HG03565 (cell line): ENCODE measurements around the gene ROBO2.

ENCODE experiments used
- ATAC-seq: cut with Tn5 transposase; IDR thresholded peaks from one replicate; pipeline ENCODE4 v1.9.1; 2021; ENCODE audit warnings: mild to moderate bottlenecking, moderate library complexity; ENCODE audit not compliant: unreplicated experiment

The ROBO2 gene

DNA sequence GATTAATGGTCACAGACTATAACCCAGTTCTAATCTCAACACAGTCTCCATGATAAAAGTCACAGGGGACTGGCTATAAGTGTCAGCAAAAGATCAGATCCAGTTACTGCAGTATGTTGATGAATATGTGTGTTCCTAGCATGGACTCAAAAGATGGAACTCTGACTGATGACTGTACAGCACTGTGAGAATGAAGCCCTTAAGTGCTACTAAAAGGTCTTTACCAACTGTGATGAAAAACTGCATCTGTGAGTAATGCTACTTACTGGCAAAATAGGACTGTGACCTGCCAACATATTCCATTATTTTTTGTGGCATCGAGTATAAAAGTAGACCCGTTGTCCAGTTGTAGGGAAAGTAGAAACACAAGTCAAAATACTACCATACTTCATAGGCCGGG, 284.2 kb downstream of the ROBO2 start:
- no peak for ATAC-seq

GRCh38 chr3:77325280-77325679, 285.4 kb downstream of the ROBO2 start:
- ATAC-seq = no peak

DNA sequence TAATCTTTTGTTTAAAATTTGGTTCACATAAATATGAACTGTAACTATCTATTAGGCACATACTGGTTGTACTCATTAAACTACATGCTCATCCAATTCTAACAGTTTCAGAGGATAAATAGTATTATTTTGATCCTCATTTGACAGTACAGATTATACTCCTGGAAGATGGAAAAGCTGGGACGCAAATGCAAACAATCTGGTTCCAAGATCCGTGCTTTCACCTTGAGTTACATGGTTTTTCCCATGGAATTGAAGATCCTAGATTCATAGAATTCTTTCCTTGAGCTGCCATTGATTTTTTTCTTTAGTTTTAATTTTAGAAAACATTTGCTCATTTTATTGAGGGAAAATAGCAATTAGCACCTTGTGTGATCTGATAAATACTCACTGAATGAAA, 285.8 kb downstream of the ROBO2 start:
- no peak for ATAC-seq

DNA sequence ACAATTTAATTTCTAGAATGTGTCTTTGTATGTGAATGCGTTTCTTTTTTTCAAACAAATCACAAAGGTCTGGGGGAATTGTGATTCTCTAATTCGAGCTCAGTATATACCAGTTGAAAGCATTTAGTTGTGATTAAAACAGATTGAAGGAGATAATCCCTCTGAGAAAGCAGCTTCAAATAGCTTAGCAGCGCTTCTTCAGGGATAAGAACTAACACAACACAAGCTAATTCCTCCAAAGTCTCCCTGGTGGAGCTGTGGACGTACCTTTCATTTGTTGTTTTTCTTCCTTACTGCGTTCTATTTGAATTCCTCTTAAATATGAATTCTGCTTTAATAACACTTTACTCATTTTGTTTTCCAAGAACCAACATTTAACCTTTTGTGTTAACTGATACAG, 286.7 kb downstream of the ROBO2 start:
- ATAC-seq = no peak

DNA sequence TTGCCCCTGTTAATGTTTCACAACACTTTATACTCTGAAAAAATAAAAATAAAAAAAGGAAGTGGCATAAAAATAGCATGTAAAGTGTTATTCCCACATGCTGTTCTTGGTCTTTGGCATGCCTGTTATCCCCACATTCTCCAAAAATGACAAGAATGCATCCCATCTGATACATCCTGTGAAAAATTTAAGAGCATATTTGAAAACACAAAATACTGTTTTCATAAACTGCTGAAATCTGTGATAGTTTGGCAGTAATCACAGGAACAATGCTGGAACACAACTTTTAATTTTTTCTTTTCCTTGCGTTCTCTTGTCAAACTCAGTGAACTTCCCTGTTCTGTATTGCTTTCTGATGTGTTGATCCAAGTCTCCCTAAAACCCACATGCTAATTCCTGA, 288.8 kb downstream of the ROBO2 start:
- ATAC-seq = no peak

- ATAC-seq = no peak
These were observed 289.2 kb downstream of the ROBO2 start for GRCh38 chr3:77329116-77329515.

- ATAC-seq = no peak
These were observed 298.3 kb downstream of the ROBO2 start for GRCh38 chr3:77338195-77338594.

DNA sequence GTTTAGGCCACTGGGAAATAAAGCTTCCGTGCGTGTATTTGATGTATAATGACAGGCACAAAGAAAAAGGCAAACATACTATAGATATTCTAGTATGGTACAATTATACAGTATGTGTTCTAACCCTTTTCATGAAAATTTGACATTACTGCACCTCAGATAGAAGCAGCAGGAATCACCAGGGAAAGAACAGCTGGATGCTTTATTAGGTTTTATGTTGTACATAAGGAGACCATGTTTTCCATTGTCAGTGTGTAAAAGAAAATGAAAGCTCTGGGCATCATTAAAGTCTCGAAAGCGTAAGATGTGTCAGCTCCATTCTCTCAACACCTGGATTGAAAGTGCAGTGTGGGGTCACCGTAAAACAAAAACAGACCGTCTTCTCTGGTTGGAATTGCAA, 302.1 kb downstream of the ROBO2 start:
- no peak for ATAC-seq

DNA sequence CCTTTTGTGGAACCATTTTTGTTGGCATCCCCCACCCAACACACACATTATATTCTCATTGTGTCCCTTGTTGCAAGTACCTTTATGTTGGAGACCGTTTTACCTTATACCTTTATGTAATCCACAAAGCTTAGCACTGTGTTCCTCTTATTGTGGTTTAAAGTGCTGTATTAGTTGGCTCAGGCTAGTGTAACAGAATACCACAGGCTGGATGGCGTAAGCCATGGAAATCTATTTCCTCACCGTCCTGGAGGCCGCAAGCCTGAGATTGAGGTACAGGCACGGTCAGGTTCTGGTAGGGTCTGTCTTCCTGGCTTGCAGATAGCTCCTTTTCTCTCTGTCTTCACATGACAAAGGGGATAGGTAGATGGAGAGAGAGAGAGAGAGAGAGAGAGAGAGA, 302.8 kb downstream of the ROBO2 start:
- ATAC-seq = no peak

DNA sequence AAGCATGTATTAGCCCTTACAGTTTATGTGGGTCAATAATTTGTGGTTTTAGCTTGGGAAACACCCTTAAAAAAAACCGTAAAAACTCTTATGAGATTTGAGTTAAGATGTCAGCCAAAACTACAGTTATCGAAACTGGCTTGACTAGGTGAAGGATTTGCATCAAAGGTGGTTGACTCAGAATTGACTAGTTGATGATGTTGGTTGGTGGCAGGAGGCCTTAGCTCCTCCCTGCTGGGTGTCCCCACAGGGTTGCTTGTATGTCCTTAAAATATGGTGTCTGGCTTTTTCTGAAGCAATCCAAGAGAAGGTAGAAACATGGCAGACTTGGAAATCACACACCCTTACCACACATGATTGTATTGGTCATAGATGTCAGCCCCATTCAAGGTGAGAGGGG, 305.1 kb downstream of the ROBO2 start:
- no peak for ATAC-seq

GRCh38 chr3:77348244-77348855, 308.5 kb downstream of the ROBO2 start:
- ATAC-seq = no peak

DNA sequence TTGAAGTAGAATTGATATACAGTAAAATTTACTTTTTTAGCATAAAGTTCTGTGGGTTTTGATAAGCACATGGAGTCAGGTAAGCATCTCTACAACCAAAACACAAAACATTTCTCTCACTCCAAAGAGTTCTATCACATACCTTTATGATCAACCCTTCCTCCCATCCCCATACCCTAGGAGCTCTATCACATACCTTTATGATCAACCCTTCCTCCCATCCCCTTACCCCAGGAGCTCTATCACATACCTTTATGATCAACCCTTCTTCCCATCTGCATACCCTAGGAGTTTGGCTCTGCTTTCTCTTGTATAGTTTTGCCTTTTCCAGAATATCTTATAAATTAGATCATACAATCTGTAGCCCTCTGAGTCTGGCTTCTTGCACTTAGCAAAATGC, 315.1 kb downstream of the ROBO2 start:
- no peak for ATAC-seq

- no peak for ATAC-seq
These were observed 323.0 kb downstream of the ROBO2 start for GRCh38 chr3:77362936-77363335.

GRCh38 chr3:77365152-77365551, 325.3 kb downstream of the ROBO2 start:
- ATAC-seq = no peak

- ATAC-seq = no peak
These were observed 330.5 kb downstream of the ROBO2 start for GRCh38 chr3:77370413-77370812.

GRCh38 chr3:77372018-77372417, 332.1 kb downstream of the ROBO2 start:
- ATAC-seq = no peak

DNA sequence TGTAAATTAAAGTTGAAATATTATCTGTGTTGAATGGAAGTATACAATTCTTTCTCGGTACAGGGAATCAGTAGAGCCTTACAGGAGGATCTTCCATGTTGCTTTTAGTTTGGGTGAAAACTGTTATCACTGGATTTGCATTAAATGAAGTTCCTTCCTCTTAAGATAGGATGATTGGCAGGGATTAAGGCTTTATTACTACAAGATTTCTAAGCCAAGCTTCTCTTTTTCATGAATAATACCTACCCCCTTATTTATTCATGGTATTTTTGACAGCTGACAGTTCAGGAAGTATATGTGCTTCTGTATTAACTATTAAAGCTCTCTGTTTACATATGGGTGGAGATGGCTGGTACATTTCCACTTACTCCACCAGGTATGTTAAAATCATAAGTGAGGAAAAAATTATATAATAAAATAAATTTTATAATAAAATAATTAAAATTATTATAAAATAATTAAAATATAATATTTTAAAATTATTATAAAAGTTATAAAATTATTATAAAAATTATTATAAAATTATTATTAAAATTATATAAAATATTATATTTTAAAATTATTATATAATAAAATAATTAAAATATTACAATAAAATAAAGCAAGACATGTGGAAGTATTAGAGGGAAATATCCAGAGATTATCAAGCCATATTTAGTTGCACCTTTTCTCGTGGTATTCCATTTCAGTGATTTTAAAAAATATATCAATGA, 332.9 kb downstream of the ROBO2 start:
- no peak for ATAC-seq

DNA sequence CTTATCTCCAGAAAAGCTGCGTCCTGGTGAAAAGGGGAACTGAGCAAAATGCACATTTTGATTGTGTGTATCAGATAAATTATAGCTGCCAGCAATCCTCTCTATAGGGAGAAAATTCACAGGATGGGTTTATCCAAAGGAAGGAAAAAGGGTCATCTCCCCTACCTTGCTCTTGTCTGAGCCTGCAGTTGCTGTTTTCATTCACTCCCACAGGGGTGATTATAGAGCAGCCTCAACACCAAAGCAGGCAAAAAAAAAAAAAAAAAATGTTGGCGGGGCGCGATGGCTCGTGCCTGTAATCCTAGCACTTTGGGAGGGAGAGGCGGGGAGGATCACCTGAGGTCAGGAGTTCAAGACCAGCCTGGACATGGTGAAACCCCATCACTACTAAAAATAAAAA, 333.7 kb downstream of the ROBO2 start:
- ATAC-seq = no peak

- no peak for ATAC-seq
These were observed 336.6 kb downstream of the ROBO2 start for GRCh38 chr3:77376511-77376910.

DNA sequence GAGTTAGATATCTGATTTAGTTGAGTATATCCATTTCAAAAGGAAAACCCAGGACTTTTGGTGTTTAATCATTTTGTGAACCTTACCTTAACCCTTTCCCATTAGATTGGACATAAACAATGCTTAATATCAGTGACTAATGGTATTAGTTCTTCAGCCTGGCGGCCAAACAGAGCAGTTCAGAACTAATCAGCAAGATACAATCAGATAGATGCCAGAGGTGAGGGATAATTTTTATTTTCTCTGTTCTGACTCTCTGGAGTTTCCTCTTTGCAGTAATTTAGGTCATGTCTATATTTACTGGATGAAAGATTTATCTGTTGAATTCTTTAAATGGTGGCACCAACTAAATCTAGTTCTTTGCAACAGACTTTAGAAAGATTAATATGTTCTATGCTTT, 337.8 kb downstream of the ROBO2 start:
- no peak for ATAC-seq

GRCh38 chr3:77380136-77380535, 340.2 kb downstream of the ROBO2 start:
- ATAC-seq = no peak

DNA sequence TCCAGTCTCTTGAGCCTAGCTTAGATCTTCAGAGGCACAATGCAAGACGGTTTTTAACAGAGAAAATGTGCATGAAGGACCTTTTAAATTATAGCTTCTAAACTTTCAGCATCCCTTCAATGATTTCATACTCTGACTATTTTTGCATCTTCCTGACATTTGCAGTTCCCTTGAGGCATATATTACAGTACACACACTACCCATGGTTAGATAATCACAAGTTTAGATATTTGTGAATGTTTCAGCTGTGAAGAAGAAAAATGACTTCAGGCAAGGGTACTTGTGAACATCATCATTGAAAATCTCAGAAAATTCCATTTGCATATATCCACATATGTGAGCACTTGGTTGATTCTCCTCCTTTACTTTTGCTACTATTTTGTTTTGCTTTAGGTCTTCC, 341.5 kb downstream of the ROBO2 start:
- ATAC-seq = no peak

- no peak for ATAC-seq
These were observed 352.3 kb downstream of the ROBO2 start for GRCh38 chr3:77392181-77392580.
